HL-60 (cell line): ENCODE data around the gene DPCD.

Experiments used
- DNase-seq, 2 experiments: peaks; one replicate each; pipeline ENCODE4 v3.0.0-alpha.2; 2010 to 2020; ENCODE audit warnings: low read depth in 1 of 2, low spot score in 1 of 2
- H3K27ac ChIP-seq: fragments of 250-450 bp; sonication (Bioruptor Pico); replicated peaks from 2 replicates; pipeline ENCODE4 v1.5.1; 2020; ENCODE audit warnings: mild to moderate bottlenecking, moderate library complexity
- H3K27me3 ChIP-seq: fragments of 250-450 bp; sonication (Bioruptor Pico); 2 replicates; pipeline ENCODE4 v1.5.1; 2021; ENCODE audit warnings: mild to moderate bottlenecking, moderate library complexity; ENCODE audit not compliant: insufficient read depth, poor library complexity, severe bottlenecking
- H3K4me3 ChIP-seq: replicated peaks from 2 replicates; pipeline ENCODE4 v1.5.1; 2011; ENCODE audit warnings: mild to moderate bottlenecking, control low read depth, low read length; ENCODE audit not compliant: insufficient read depth
- CTCF ChIP-seq: IDR thresholded peaks from one replicate; pipeline ENCODE4 v1.5.1; 2011; ENCODE audit warnings: low read length, control low read depth, inconsistent platforms; ENCODE audit not compliant: insufficient read depth
- GABPA ChIP-seq: IDR thresholded peaks from 2 replicates; pipeline ENCODE4 v1.6.1; 2012; ENCODE audit warnings: low read depth
- POLR2AphosphoS5 ChIP-seq: IDR thresholded peaks from 2 replicates; pipeline ENCODE4 v1.6.1; 2012; ENCODE audit warnings: low read depth
- REST ChIP-seq: IDR thresholded peaks from 2 replicates; pipeline ENCODE4 v1.6.1; 2012; ENCODE audit warnings: low read depth; ENCODE audit not compliant: insufficient replicate concordance
- SPI1 ChIP-seq: IDR thresholded peaks from 2 replicates; pipeline ENCODE4 v1.6.1; 2012; ENCODE audit warnings: low read depth, mild to moderate bottlenecking, borderline replicate concordance

DPCD gene

GRCh38 chr10:101639141-101639900 lies 51.2 kb downstream of the DPCD start:
- no peak overlapping the region for H3K4me3 ChIP-seq
- no peak overlapping the region for H3K27ac ChIP-seq
- DNase-seq = no peak
- H3K27me3 ChIP-seq = no peaks in the 10 kb centered on the region
- no peak for TF ChIP-seq SPI1
- no peak for TF ChIP-seq POLR2AphosphoS5
- no peak for TF ChIP-seq GABPA
- TF ChIP-seq CTCF = no peak
- TF ChIP-seq REST = no peak

GRCh38 chr10:101643546-101643945 lies 55.4 kb downstream of the DPCD start:
- TF ChIP-seq REST = no peak
- no peak for TF ChIP-seq POLR2AphosphoS5
- no peak for TF ChIP-seq GABPA
- no peak for TF ChIP-seq SPI1
- TF ChIP-seq CTCF = no peak
- Histone ChIP-seq H3K27me3 (no peaks in the 10 kb centered on the region), H3K27ac (no peak overlapping the region), H3K4me3 (no peak overlapping the region)
- DNase-seq = no peak

- no peaks in the 10 kb centered on the region for H3K27me3 ChIP-seq
- no peak overlapping the region for H3K4me3 ChIP-seq
- no peak for DNase-seq
- TF ChIP-seq SPI1 (no peak), CTCF (no peak), POLR2AphosphoS5 (no peak), GABPA (no peak), REST (no peak)
- no peak overlapping the region for H3K27ac ChIP-seq
Measured at GRCh38 chr10:101644002-101644401, 55.9 kb downstream of the DPCD start.
